DLD1 (cell line): Measurements from ENCODE around the gene FSTL5.
"Not testable (repeated sequence)": the region's sequence is repeated elsewhere in the genome, so short reads cannot be mapped to it uniquely, and the experiment has no call there.

ENCODE experiments used
- in situ Hi-C: cut with HindIII; loops from 2 replicates; pipeline ENCODE4 v1.10.0; 2017; ENCODE audit warnings: low sequenced_read_pairs

FSTL5 gene

GRCh38 chr4:161856711-161857326 is 307.0 kb downstream of the FSTL5 start:
- in situ Hi-C loops: no loop called here

GRCh38 chr4:161850631-161851030 is 313.2 kb downstream of the FSTL5 start:
- in situ Hi-C loops: no loop called here

GRCh38 chr4:161841759-161842158 is 322.0 kb downstream of the FSTL5 start:
- in situ Hi-C loops: no loop called here

- in situ Hi-C loops: no loop called here
Observed at GRCh38 chr4:161829591-161829990, 334.2 kb downstream of the FSTL5 start.

GRCh38 chr4:161828061-161828460 is 335.7 kb downstream of the FSTL5 start:
- in situ Hi-C loops: no loop called here

- in situ Hi-C loops: no loop called here
Observed at GRCh38 chr4:161827013-161827412, 336.8 kb downstream of the FSTL5 start.

- in situ Hi-C loops: no loop called here
Observed at GRCh38 chr4:161823450-161823849, 340.4 kb downstream of the FSTL5 start.

- in situ Hi-C loops: no loop called here
Observed at GRCh38 chr4:161822174-161822573, 341.6 kb downstream of the FSTL5 start.

- in situ Hi-C loops: no loop called here
Observed at GRCh38 chr4:161817914-161818313, 345.9 kb downstream of the FSTL5 start.

- in situ Hi-C loops: no loop called here
Observed at GRCh38 chr4:161816958-161817357, 346.8 kb downstream of the FSTL5 start.

- in situ Hi-C loops: no loop called here
Observed at GRCh38 chr4:161815841-161816240, 348.0 kb downstream of the FSTL5 start.

- in situ Hi-C loops: no loop called here
Observed at GRCh38 chr4:161813889-161814288, 349.9 kb downstream of the FSTL5 start.

GRCh38 chr4:161813389-161813788 is 350.4 kb downstream of the FSTL5 start:
- in situ Hi-C loops: no loop called here

- in situ Hi-C loops: no loop called here
Observed at GRCh38 chr4:161803171-161803570, 360.6 kb downstream of the FSTL5 start.

- in situ Hi-C loops: no loop called here
Observed at GRCh38 chr4:161799710-161800109, 364.1 kb downstream of the FSTL5 start.

GRCh38 chr4:161792991-161793390 is 370.8 kb downstream of the FSTL5 start:
- in situ Hi-C loops: no loop called here

GRCh38 chr4:161791796-161792556 is 371.8 kb downstream of the FSTL5 start:
- in situ Hi-C loops: no loop called here

- in situ Hi-C loops: no loop called here
Observed at GRCh38 chr4:161767116-161767515, 396.7 kb downstream of the FSTL5 start.

GRCh38 chr4:161762796-161763195 is 401.0 kb downstream of the FSTL5 start:
- in situ Hi-C loops: no loop called here

GRCh38 chr4:161760008-161760407 is 403.8 kb downstream of the FSTL5 start:
- in situ Hi-C loops: no loop called here

- in situ Hi-C loops: not testable (repeated sequence)
Observed at GRCh38 chr4:161758412-161758811, 405.4 kb downstream of the FSTL5 start.

GRCh38 chr4:161728929-161729328 is 434.9 kb downstream of the FSTL5 start:
- in situ Hi-C loops: no loop called here

GRCh38 chr4:161721947-161722346 is 441.9 kb downstream of the FSTL5 start:
- in situ Hi-C loops: no loop called here
